ENCODE results near the gene IL1RAPL2.
"Not testable (repeated sequence)": the region's sequence is repeated elsewhere in the genome, so short reads cannot be mapped to it uniquely, and the experiment has no call there.

The IL1RAPL2 gene

DNA sequence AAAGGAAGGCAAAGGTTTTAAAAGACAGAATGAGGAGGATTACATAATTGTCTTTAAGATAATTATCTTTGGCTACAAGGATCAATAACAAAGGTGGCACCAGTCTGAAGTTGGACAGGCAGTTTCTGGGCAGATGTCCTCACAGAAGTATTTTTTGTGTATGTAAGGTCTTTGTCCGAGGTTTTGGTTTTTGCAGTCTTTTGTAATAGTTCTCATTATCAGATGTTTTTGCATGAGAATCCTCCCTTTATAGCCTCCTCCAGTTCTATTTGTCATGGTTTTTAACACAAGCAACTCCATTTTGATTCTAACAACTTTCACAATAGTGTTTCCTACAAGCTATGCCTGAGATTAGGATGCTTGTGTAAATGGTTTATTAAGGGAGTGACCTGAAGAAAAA lies 286.2 kb downstream of the IL1RAPL2 start:
- DNase-seq (ENCODE audit: low read depth in 1 of 2, low spot score in 1 of 2), result no peak

DNA sequence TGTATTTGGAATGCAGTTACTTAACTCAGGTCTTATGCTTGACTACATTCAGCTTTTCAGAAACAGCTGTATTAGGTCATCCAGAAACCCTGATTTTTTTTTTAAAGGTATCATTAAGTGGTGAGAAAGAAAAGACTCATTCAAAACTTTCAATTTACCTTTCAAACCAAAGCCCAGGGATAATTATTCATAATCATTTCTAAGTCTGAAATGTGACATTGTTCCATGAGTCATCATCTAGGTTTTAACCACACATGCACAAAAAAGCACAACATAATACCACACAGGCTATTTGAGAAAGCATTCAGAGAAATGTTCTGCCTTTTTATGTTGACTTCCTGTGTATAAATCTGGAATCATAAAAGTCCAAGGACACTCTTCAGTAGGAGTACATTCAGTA lies 288.2 kb downstream of the IL1RAPL2 start:
- no peak for DNase-seq (ENCODE audit: low read depth in 1 of 2, low spot score in 1 of 2)

DNA sequence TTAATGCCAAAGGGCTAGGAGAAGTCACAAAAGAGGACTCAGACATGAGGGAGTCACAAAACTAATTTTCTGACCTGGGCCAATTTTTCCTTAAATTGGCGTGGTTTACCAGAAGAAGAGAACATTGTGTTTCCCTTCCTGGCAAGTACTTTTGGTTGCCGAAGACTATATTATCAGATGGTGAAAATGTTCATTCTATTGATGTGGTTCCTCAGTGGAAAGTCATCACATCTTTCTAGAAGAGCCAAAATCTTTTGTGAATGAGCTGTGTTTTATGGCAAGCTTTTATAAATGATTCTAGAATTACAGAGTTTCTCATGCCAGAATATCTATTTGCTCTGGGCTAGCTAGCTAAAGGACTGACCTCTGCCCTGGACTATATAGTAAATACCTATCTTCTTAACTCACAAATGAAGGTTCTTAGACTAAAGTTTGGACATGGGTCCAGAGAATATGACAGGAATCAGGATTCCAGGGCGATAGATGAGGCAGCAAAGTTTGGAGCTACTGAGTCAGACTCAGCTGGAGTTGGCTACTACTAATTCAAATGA lies 288.9 kb downstream of the IL1RAPL2 start:
- DNase-seq (ENCODE audit: low read depth in 1 of 2, low spot score in 1 of 2), result no peak

DNA sequence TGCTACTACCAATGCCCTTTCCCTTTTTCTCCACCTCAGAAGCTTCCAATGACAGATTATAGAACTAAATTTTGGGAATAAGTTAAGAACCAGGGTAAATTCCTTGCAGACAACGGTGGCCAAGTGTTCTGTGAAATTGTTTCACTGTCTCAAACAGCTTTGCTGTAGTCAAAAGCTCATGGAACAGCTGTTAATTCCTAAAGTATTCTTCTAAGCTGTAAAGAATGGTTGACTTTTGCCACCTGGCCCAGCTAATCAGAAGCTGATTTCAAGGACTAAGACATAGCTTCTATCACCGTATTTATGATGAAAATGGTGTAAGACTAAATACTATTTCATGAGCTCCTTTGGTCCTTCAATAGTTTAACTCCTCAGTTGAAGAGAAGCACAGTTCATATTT lies 297.5 kb downstream of the IL1RAPL2 start:
- DNase-seq (ENCODE audit: low read depth in 1 of 2, low spot score in 1 of 2), result no peak

DNA sequence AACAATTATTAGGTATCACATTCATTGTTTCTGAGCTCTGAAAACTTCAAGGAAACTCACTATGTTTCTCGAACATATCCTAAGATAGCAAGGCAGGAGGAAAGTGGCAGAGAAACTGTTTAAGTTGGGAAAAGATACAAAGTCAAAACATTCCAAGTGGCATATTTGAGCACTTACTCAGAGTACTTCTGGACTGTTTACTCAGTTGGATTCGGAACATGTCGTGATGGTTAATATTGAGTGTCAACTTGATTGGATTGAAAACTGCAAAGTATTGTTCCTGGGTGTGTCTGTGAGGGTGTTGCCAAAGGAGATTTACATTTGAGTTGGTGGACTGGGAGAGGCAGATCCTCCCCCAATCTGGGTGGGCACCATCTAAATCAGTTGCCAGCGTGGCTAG lies 298.3 kb downstream of the IL1RAPL2 start:
- no peak for DNase-seq (ENCODE audit: low read depth in 1 of 2, low spot score in 1 of 2)

DNA sequence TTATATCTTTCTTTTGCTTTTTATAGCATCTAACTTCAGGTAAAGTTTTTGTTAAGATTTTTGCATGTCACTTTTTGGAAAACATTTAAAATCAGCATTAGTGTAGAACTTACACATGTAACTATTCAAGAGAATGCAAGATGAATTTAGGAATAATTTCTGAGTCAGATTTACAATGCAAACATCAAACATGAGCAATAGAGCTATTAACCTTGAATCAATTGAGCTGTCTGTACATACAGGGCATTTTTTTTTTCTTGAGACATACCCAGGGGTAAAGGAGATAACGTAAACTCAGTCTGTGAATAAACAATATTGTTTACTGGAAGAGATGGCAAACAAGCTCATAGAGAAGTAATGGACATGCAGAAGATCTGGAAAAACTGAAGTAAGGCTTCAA lies 311.5 kb downstream of the IL1RAPL2 start:
- DNase-seq (ENCODE audit: low read depth in 1 of 2, low spot score in 1 of 2), result no peak

DNA sequence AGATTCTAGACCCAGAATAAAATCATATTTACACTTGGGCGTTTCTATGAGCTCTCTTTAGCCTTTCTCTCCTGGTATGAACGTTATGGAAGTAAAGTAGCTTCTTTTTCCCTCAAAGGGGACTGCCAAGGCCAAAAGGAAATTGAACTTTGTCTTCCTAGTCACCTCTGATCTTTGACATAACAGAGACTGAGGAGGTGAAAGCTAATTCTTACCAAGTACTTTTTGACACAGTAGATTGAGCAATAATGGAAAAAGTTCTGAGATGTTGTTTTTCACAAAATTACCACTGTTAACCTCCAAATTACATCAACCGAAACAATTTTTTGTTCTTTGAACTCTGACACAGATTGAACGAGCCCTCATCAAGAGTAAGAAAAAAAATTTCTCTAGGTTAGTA lies 336.1 kb downstream of the IL1RAPL2 start:
- DNase-seq (ENCODE audit: low read depth in 1 of 2, low spot score in 1 of 2), result no peak

DNA sequence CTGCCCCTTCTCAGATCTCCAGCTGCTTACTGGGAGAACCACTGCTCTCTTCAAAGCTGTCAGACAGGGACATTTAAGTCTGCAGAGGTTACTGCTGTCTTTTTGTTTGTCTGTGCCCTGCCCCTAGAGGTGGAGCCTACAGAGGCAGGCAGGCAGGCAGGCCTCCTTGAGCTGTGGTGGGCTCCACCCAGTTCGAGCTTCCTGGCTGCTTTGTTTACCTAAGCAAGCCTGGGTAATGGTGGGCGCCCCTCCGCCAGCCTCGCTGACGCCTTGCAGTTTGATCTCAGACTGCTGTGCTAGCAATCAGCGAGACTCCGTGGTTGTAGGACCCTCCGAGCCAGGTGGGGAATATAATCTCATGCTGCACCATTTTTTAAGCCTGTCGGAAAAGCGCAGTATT lies 343.7 kb downstream of the IL1RAPL2 start:
- not testable (repeated sequence) for DNase-seq (ENCODE audit: low read depth in 1 of 2, low spot score in 1 of 2)

DNA sequence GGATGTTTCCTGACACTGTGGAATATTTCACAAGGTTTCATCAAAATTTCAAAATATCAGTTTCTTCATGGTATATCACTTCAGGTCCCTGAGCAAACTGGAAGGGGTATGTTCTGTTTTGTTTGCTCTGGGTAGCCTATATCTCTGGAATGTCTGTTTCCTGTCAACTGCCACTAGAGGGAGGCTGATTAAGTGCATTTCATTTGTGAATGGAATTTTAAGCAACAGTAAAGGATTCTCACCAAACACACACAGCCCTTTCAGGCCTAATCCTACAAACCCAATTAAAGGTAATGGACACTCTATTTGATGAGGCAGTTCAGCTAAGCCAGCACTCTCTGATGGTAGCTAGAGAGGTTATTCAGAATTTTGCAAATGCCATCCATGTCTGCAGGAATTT lies 347.3 kb downstream of the IL1RAPL2 start:
- DNase-seq (ENCODE audit: low read depth in 1 of 2, low spot score in 1 of 2), result no peak

DNA sequence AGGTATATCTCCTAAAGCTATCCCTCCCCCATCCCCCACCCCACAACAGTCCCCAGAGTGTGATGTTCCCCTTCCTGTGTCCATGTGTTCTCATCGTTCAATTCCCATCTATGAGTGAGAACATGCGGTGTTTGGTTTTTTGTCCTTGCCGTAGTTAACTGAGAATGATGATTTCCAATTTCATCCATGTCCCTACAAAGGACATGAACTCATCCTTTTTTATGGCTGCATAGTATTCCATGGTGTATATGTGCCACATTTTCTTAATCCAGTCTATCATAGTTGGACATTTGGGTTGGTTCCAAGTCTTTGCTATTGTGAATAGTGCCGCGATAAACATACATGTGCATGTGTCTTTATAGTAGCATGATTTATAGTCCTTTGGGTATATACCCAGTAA lies 348.7 kb downstream of the IL1RAPL2 start:
- not testable (repeated sequence) for DNase-seq (ENCODE audit: low read depth in 1 of 2, low spot score in 1 of 2)

DNA sequence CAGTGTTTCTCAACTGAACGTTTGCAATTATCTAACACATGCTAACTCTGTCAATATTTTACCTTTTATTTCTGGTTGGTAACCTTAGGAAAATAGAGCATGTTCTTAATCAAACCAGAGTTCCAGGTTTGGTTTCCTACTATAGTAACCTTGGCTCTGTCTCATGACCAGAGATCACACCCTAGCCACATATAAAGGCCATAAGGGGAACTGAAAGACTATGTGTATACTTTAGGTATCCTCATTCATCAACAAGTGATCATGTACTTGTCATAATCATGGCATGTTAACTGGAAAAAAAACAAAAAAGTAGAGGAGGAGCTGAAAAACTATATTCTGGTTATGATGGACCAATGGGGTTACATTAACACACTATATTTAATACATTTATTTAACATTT lies 352.1 kb downstream of the IL1RAPL2 start:
- DNase-seq (ENCODE audit: low read depth in 1 of 2, low spot score in 1 of 2), result no peak

DNA sequence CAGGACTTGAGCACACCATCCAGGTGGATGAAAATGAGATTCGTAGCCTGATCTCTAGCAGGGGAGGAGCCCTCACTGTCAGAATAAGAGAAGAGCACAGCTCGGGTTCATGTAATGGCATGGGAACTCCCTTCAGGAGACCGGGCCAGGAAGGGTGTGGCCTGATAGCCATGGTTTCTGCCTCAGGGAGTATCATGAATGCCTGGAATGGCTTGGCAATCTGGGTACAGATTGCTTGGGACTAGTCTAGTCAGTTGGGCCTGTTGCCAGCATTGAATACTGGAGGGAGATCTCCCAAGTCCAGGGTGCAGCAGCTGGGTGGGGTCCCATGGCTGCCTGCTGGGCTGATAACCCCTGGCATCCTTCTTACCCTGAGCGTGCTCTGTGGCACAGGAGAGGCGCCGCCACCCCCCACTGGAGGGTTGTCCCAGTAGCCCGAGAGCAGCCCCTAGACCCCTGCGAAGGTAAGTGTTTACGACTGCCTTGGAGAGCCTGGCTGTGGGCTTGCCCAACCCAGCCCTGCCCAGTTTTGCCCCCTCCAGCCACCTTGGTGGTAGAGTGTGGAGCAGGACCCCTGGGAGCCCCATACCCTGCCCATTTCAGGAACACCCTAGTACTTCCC lies 355.7 kb downstream of the IL1RAPL2 start:
- no peak for DNase-seq (ENCODE audit: low read depth in 1 of 2, low spot score in 1 of 2)

DNA sequence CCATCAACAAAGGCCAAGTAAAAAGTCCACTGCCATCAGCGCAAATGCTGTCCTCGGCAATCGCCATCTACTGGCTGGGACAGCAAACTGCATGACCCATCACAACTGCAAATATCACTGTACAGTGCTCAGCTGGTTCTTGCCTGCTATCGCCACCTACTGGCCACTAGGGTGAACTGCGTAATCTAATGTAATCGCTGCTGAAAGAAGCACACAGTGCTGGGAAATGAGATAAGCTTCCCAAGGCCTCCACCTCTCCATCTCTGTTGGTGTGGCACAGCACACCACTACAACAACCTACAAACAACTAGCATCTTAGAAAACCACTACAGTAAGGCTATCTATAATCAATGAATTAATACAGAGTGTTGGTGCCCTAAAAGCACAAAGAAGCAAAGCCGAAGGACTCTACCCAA lies 356.2 kb downstream of the IL1RAPL2 start:
- DNase-seq (ENCODE audit: low read depth in 1 of 2, low spot score in 1 of 2), result peak in 1 of 2 donors; percentile 20

DNA sequence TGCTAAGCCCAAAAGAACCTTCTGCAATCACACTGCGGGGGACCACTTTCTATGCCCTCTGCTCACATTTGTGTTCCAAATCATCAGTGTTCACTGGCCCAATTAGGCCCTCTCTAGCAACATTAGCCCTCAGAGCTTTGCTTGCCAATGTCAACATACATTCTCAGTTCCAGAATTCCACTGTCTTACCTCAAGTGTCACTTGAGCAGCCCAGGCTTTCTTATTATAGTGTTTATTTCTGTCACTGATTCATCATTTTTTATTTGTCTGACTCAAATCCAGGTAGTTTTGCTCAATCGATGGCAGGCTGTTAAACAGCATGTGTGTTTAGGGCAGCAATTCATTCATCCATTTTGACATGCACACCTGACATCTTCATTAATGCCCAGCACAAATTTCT lies 363.3 kb downstream of the IL1RAPL2 start:
- no peak for DNase-seq (ENCODE audit: low read depth in 1 of 2, low spot score in 1 of 2)

DNA sequence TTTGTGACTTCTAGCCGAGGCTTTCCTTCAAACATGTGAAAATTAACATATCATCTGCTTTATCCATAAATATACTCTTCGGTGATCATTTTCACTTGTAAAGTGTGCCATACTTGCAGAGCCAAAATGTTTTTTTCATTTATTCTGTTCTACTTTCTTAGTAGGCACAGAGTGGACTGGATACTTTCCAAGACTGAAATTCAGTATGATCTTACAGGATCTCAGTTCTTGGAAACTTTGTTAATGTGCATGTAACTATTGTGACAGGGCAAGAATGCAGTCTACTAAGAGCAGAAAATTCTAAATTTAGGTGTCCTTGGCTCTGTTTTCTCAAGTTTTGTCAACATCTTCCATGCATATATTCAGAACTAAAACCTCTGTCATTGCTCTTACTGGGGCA lies 369.6 kb downstream of the IL1RAPL2 start:
- no peak for DNase-seq (ENCODE audit: low read depth in 1 of 2, low spot score in 1 of 2)

DNA sequence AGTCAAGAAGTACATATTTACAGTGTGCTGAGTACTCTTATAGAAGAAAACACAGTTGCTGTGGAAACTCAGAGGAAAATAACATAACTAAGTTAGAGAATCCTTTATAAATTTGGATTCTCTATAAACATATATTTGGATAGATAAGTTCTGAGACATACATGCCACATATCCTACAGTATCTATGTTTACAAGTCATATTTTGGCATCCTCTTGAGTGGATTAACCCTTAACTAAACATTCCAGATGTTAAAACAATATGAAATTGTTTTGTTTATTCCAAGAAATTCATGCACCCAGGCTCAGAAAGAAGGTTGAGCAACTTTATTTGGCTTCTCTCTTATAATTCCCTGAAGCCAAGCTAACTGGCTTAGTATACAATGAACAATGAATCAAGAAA lies 387.3 kb downstream of the IL1RAPL2 start:
- DNase-seq (ENCODE audit: low read depth in 1 of 2, low spot score in 1 of 2), result no peak

DNA sequence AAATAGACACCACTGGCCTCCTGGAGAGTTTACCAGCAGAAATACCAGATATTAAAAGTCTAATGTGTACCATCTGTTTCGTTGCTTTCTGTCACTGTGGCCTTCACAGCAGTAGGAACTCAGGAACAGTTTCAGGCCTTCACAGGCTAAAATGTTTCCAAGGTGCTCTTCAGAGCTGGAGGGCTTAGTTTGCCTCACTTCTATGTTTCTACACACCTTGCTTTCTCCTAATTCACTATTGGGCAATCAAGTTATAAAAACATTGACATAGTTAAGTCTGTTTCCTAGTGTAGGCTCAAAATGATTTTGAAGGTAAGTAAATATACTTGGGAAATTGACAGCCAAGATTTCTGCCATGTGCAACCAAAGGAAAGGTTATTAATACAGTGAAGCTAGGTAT lies 395.9 kb downstream of the IL1RAPL2 start:
- no peak for DNase-seq (ENCODE audit: low read depth in 1 of 2, low spot score in 1 of 2)

DNA sequence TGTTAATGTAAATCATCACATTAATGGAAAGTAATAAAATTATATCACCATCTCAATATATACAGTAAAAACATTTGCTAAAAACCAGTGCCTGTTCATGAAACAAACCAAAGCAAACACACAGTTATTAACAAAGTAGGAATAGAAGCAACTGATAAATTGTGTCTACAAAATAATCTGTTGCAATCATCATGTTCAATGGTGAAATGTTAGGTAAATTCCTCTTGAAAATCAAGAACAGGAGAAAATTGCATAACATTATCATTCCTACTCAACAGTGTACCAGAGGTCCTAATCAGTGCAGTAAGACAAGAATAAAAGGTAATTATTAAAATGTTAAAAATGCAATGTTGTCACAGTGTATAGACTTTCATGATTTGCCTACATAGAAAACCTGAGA lies 402.2 kb downstream of the IL1RAPL2 start:
- no peak for DNase-seq (ENCODE audit: low read depth in 1 of 2, low spot score in 1 of 2)

DNA sequence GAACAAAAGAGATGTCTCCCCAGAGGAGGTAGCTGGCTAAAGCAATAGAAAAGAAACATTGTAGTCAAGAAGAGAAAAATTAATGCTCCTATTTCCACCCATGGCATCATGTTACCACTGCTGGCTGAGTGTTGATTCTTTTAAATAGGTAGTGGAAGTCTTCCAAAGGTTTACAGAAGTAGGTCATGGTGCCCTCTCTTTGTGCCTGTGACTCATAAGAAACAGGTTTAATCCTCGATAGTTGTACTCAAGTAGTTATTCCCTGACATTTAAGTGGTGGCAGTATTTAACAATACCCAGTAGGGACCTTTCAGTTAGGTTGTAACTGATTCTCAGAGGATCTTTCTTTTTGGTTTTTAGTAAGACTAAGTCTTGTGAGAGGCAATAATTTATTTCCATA lies 406.7 kb downstream of the IL1RAPL2 start:
- no peak for DNase-seq (ENCODE audit: low read depth in 1 of 2, low spot score in 1 of 2)

DNA sequence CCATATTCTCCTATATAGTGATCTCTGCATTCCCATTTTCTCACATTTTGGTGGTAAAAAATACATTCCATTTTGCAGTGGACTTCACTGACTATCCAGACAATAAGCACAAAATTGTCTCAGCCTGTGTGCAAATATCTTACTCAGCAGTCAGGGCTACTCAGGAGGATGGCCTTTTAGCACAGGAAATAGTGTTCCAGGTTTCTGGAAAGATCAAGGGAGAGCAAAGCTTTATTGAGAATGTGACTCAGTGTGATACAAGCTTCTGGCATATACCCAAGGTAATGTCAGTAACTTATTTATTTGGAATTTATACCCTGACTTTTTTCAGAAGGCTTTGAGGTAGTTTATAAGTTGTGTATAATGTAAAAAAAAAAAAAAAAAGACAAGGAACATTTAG lies 421.1 kb downstream of the IL1RAPL2 start:
- DNase-seq (ENCODE audit: low read depth in 1 of 2, low spot score in 1 of 2), result no peak

DNA sequence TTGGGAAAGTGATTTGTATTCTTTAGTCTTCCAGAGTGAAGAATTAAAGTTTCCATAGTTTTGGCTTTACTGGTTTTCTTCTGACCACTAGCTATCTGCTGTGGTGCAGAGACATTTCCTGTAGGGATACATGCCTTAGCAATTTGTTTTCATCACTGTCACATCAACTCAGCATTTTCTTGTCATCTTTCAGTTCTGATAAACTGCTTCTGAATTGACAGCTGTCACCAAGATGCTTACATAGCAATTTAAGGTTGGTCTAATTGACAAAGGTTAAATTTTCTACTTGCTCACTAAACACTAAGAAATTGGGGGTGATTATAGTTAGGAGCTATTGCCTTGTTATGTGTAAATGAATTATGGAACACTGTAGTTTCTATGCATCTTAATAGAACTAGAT lies 422.0 kb downstream of the IL1RAPL2 start:
- no peak for DNase-seq (ENCODE audit: low read depth in 1 of 2, low spot score in 1 of 2)

DNA sequence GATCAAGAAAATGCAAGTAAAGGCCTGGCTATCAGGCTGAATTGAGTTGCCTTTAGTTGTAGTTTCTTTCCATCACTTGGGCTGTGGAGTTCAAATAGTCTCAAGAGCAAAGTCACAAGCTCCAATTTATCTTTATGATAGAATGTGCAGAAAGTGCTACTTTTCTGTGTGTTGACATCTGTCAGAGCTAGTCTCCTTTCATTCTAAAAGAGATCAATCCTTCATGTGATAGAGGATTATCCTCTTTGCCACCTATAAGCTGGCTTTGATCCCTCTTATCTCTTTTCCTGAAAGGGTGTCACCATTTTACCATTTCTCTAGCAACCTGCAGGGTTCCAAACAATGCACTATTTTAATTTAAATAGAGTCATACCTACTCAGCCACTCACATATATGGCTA lies 429.5 kb downstream of the IL1RAPL2 start:
- DNase-seq (ENCODE audit: low read depth in 1 of 2, low spot score in 1 of 2), result no peak

DNA sequence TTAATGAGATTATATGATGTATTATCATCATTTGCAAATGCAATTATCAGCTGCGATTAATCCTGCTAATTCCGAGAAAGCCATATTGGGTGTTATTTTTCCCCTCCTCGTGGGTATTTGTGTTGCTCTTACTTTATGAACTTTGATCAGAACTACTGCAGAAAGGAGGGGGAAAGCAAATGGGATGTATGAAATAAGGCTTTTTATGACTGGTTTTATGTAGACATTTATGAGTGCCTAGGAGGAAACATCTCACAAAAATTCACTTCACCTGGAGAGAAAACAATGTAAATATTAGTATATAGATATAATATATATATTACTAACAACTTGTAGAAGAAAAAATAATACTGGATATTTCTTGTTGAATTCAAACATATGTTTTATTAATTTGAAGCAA lies 440.1 kb downstream of the IL1RAPL2 start:
- no peak for DNase-seq (ENCODE audit: low read depth in 1 of 2, low spot score in 1 of 2)

DNA sequence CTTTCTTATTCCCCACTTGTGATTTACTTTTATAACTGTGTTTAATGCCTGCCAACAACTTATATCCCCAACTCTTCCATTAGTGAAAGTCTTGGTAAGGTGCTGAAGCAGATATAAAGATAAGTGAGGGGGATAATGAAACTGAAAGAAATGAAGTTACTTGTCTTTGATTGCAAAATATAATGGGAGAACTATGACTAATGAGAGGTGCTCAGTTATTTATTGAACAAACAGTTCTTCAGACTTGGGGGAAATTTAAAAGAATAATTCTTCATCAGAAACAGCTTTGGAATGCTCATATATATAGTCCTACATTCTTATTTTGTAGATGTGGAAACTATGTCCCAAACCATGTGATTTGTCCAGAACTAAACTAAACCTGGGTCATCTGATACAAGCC lies 441.0 kb downstream of the IL1RAPL2 start:
- no peak for DNase-seq (ENCODE audit: low read depth in 1 of 2, low spot score in 1 of 2)

Measured in stimulated activated CD4-positive, alpha-beta T cell treated with anti-CD3 and anti-CD28 coated beads, Interleukin-15, amount 100 ng/mL, for 1 hour (primary cell).